Embryonic facial prominence (tissue), 1 donor: Measurements from ENCODE around the gene ZDHHC21.

Experiments used
- DNase-seq: peaks from one replicate; pipeline ENCODE4 v3.0.0-alpha.2; 2016; ENCODE audit errors: extremely low spot score

ZDHHC21 gene, protein sequence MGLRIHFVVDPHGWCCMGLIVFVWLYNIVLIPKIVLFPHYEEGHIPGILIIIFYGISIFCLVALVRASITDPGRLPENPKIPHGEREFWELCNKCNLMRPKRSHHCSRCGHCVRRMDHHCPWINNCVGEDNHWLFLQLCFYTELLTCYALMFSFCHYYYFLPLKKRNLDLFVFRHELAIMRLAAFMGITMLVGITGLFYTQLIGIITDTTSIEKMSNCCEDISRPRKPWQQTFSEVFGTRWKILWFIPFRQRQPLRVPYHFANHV

DNA sequence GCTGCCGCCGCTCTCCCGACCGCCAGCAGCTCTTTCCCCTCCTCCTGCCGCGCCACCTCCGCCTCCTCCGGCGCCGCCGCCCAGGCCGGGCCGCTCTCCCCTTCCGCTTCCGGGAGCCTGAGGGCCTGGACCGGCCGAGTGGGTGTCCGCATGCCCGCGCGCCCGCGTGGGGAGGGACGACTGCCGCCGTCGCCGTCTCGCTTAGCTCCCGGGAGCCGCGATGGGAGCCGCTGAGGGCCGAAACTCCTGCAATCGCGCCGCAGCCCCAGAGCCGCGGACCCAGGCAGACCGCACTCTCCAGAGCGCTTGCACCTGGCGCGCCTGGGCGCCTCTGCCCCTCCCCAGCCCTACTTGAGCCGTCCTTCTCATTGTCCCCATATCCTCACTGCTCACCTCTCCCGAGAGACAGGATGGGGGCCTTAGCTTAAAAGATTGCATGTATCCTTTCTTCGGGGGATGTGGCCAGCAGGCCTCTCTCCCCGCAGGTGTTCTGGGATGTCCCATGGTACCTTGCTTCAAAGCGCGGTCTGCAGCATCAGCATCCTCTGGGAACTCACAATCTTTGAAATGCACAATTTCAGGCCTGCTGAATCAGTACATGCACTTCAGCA, at the start of gene ZDHHC21:
ZDHHC21 (minus strand) TSS at position 182 of the 611 bp plus-strand sequence. CDS start 19,092 bp downstream, outside the sequence.
- DNase-seq: no peak

DNA sequence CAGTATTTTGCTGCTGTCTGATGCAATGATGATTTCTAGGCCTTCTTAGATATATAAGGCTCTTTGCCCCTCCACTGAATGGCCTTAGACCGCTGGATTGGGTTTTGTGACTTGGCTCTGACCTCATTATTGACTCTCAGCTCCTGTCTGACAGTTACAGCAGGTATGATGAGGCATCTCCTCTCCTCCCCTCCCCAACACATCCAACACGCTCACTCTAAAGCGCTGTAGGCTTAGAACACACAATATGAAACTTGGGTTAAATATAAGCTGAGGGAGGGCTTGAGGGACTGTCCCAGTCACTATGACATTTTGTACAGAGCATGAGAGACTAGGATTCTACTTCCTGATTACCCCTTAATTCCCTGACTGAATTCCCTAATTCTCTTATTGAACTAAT, 48.1 kb upstream of the ZDHHC21 start:
- DNase-seq: no peak

DNA sequence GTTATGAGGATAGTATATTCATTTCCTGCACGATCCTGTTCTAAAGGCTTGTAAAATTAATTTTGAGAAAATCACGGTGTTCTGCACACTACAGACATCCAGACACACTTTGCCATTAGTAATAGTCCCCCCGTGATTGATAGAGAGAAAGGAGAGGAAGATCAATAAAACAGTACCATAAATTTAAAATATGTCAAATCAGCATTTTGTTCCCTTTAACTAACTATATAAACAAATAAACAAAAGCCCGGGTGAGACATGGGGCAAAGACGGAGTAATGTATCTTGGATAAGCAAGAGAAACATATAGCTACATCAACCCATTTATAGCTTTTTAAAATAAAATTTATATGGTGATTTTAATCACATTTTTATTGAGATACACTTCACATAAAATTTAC, 39.9 kb upstream of the ZDHHC21 start:
- DNase-seq: no peak

DNA sequence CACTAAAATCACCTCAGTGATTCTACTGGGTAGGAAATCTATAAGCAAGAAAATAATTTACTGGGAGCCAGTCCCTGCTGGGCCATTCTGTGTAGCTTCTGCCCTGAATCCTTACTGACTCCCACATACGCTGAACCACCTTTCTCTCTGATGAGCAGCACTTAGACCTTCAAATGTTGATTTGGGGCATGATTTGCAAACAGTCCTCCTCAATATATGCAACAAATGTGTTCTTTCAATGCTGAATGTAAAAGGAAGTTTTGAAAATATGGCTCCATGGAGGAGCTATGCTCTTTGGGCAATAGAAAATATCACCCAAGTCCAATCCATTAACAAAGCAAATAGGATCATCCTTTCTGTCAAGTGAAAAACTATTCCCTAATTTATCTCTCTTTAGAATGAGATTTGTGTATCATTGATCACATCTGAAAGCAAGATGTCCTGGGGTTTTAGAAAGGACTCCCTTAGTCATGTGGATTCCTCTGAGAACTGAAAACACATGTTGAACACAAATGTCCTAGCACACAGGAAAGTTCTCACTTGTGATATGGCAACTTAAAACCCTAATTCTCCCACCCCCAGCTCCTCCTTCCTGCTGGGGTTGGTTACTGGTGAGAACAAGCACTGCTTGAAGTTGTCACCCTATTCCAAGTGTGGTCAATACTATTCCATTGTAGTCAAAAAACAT, 38.2 kb upstream of the ZDHHC21 start:
- DNase-seq: no peak

DNA sequence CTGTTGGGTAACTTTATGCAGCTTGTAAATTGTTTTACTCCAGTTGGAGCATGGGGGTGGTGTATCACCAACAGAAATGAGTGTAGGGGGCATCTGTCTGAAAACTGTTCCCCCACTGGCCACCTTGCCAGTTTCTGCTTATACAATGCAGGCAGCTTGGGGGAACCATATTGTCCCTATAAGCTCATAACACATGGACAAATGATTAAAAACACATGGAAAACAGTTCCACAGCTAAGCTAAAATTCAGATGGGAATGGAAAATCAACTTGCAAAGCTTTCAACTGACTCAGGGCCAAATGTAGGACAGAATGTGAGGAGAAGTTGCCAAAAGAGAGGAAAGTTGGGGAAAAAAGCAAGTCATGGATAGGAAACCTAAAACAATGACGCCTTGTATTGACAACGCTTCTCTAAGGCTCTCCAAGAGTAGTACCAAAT, 37.2 kb upstream of the ZDHHC21 start:
- peak; percentile 77 for DNase-seq

DNA sequence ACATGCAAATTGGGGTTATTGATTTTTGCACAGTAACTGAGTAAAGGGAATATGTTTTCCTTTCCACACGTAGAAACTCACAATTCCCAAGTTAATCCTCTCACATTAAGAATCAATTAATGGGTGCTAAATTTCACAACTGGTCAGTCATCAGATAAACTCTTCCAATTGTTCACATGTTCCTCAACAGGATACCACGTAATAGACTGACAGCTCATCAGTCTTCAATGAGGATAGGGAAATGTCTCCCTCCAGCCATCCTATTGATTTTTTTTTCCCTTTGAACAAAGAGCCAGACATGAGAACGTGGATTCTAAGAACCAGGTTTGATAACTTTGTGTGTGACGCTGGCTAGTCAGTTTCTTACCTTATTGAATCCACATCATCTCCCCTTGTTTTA, 30.1 kb upstream of the ZDHHC21 start:
- no peak for DNase-seq

DNA sequence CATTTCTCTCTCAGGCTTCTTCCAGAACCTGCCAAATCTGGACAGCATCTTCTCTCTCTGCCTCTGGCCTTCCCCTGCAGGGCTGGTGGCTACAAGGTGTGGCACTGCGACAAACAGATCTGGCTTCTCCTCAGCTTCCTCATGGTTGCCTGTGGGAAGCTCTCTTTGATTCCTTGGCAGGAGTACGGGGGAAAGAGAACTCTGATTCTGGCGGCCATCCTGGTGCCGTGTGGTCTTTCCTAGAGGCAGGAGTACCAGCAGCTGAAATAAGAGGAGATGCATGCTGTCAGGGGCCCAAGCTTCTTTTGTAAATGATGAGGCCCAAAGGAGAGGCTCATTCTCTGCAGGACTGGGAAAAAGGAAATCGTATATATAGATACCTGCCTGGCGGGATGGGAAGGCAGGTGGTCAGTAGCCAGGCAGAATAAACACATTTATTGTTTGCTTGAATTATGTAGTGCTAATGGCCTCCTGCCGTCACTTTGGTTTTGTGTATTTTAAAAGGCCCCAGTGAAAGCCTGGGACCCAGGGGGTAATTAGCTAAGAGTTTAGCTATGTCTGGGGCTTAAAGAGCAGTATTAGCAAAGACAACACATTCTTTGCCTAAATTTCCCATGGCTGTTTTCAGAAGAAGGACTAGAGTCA, 29.3 kb upstream of the ZDHHC21 start, which contains the start of gene CER1:
CER1 (minus strand) TSS at position 343 of the 645 bp plus-strand sequence; CDS start at position 282, 61 bp downstream.
- no peak for DNase-seq

DNA sequence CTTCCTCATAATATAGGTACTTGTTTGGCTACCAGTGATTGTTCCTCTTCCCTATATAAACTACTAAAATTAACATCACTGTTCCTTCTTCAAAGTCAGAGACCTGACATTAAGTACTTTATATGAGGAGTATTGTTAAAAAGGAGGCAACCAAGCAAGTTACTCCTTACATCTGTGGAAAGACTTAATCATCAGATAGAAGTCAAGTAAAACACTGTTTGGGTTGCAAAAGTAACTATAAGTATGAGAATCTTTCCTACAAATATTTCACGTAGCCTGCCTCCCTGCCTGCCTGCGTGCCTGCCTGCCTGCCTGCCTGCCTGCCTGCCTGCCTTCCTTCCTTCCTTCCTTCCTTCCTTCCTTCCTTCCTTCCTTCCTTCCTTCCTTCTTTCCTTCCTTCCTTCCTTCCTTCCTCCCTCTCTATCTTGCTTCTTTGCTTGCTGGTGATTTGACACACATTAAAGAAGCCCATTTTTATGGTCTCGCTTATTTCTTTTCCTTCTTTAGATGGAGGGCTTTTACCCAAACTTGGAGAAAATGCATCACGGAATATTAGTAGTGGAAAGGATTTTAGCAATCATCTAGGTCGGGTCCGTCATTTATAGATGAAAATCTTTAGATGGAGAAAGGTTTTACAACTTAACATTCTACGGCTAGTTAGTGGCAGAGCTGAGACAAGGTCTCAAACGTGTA, 26.1 kb upstream of the ZDHHC21 start:
- no peak for DNase-seq

DNA sequence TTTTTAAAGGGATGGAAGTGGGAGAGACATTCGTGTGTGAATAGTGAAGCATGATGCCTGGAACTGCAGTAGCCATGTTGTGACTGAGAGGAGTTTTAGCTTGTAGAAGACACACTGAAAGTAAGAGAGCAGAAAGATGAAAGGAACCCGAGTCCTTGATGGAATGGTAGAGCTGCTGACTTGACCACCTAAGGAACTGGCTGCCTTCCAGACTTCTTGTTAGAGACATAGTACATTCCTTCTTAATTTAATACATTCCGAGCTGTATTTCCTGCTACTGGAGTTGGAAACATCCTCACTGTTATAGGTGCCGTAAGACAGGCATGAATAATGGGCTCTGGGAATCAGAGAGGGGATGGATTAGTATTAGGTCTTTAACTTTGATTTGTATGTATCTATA, 21.9 kb upstream of the ZDHHC21 start:
- no peak for DNase-seq

DNA sequence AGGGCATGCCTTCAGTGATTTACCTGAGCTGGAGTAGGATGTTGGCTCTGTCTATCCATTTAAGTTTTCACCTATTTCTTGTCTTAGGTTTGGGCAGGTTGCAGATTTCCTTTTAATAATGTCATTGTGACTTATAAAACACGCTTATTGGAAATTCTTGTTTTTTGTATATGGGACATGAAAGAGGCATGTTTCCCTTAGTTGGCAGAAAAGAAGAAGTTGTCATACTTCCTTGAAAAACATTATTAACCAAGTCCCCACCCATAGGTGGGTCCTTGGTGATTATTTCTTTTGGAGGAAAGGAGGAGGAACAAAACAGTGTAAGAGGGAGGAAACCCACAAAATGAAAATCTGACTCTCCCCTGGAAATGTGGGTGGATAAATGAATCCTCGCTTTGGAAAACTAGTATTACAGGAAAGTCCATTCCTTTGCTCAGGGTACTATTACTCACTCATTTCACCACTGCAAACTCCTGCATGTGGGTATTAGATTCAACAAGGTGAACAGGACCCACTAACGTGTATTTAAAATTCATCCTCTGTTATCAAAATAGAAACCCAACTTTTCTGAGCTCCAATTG, 20.0 kb upstream of the ZDHHC21 start:
- DNase-seq: no peak

DNA sequence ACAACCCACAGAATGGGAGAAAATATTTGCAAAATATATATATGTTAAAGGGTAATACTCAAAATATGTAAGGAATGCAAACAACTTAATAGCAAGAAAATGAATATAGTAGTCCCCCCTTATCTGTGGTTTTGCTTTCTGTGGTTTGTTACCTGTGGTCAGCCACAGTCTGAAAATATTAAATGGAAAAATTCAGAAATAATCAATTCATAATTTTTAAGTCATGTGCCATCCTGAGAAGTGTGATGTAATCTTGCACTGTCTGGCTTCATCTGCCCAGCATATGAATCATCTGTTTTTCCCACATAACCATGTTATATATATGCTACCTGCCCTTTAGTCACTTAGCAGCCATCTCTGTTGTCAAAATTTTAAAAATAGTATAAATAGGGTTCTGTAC, 17.6 kb upstream of the ZDHHC21 start:
- no peak for DNase-seq

DNA sequence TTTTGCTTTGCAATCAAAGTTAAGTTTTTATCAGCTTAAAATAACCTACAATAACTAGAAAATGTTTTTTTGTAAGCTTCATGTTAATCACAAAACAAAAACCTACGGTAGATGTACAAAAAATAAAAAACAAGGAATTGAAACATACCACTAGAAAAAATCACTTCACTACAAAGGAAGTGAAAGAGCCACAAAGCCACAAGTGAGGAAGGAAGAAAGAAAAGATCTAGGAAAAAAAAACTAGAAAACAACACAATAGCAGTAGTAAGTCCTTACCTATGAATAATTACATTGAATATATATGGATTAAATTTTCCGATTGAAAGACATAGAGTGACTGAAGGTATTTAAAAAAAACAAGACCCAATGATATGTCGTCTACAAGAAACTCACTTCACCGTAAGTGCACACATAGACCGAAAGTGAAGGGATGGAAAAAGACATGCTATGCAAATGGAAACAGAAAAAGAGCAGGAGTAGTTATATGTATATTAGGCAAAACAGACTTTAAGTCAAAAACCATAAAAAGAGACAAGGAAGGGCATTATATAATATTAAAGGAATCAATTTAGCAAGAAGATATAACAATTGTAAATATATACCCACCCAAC, 13.4 kb upstream of the ZDHHC21 start:
- no peak for DNase-seq

DNA sequence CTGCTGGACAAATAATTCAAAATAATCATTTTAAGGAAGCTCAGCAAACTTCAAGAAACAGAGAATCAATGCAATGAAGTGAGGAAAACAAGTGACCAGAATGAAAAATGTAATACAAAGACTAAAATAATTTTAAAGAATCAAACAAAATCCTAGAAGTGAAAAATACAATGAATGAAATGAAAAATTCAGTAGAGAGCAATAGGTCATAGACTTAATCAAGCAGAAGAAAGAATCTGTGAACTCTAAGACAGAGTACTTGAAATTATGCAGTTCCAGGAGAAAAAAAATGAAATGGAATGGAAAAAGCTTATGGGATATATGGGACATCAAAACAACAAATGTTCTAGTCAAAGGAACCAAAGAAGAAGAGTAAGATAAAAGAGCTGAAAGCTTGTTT, 11.8 kb upstream of the ZDHHC21 start:
- DNase-seq: no peak

DNA sequence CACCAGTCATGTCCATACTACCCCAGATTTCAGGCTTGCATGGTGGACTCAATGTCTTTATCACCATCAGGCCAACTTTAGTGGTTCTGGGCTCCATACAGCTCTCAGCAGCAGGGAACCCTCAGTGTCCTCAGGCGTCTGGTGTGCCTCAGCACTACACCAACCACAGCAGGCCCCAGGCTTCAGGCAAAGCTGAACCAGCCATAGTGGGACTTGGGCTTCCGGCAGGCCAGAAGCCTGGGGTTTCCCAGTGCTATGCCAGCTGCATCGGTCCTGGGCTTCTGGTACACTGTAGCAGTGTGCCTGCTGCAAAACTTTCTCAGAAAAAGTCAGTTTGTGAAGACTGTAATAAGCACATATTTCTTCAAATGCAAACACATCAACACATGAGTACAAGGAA, 11.0 kb upstream of the ZDHHC21 start:
- DNase-seq: no peak

DNA sequence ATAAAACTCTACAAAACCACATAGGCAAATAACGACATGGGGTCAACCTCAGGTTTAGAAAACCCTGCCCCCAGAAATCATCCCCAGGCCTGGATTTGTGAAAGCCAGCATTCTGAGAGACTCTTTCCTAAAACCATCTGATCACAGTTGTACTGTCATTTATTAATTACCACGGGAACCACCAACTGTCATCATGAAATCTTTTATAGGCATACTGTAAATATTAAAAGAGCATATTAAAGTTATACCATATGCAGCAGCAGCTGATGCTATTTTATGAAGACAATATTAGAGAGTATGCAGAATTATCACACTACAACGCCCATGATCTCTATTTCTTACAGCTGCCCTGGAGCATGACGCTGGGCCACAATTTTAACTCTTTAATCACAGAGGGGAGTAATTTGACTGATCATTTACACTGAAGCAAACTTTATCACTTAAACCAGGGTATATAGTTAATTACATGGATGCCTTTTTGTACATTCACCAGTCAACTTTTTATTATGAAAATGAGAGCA, 9.0 kb upstream of the ZDHHC21 start:
- no peak for DNase-seq

DNA sequence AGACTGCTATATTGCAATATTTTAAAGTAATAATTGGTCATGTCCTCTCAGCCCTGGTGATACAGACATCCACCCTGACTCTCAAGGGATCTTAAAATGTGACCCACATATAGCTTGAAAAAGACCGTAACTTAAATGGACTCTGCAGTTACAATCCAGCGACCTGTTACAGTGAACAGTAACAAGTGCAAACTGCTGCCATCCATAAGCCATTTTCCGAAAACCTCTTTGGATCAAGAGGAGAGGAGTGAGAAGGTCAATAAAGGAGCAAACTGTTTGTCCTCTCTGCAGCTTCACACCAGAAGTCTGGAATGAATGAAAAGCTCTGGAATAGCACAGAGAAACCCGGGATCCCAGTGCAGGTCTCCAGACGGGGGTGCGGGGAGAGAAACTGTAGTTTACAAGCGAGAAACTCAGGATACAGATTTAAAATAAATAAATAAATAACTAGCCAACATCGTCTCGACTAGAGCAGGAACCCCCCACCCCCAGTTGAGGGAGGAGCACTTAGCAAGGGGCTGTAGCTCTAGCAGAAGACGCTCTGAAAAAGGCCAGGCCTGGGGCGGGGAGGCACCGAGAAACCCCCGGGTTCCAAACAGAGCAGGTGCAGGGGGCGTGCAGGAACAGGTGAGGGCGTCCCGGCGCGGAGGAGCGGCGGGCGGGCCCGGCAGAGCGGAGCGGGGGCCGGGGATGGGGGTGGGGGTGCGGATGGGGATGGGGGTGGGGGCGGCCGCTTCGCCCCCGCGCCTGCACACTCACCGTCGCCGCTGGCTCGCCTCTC, 572 bp downstream of the ZDHHC21 start:
- peak; percentile 31 for DNase-seq

DNA sequence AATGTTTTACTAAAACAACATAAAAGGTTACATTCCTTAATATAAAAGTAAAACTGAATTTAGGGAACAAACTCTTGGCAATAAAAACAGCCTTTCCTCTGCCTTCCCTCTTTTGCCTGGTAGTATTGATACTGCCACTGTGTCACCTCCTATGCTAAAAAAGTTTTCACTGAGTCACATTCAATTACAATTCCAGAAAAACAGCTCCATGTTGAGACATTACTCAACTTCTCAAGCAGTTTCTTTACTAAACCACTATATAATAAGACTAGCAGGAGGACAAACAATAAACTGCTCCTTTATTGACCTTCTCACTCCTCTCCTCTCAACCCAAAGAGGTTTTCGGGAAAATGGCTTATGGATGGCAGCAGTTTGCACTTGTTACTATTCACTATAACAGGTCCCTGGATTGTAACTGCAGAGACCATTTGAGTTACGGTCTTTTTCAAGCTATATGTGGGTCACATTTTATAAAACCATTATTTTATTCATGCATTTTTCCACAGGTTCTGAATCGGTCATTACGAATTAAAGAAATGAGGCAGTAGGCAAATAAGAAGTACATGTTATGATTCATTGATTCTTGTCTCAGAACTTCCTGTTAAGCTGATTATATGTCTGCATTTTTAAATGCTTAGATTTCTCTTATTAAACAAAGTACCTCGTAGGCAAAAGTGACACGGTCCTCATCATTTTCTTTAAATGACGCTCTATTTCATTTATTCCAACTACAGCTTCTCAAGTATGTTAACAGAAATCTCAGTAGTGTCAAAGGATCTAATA, 2.1 kb downstream of the ZDHHC21 start:
- no peak for DNase-seq

DNA sequence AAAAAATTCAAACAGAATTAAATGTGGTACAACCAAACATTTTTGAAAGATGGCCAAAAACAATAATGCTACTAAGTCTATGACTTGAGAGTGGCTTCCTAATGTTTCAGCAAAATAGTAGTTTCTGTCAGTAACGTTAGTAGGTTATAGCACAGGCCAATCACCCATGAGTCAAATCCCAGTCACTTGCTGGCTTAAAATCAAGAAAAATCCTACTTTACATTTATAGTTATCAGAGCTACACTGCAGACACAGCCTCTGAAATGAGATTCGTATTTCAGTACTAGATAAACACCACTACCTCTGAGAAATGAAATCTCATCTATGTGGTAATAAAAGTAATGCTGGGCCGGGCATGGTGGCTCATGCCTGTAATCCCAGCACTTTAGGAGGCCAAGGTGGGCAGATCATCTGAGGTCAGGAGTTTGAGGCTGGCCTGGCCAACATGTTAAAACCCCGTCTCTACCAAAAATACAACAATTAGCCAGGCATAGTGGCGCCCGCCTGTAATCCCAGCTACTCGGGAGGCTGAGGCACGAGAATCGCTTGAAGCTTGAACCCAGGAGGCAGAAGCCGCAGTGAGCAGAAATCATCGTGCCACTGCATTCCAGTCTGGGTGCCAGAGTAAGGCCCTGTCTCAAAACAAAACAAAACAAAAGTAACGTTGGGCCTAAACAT, 6.1 kb downstream of the ZDHHC21 start:
- DNase-seq: no peak

DNA sequence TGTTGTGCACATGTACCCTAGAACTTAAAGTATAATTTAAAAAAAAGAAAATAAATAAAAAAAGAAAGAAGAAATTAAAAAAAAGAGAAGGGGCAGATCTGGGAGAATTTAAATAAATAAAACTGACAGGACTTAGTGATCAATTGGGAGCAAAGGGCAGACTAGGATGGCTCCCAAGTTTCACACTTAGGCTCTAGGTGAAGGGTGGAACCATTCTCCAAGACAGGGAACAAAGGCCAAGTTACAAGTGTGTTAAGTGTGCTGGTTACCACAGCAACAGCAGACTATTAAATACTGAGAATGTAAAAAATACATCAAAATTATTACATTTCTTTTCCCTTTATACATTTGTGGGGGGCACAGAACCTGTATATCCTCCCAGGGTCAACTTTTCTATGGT, 7.1 kb downstream of the ZDHHC21 start:
- DNase-seq: no peak
